A549 treated with CORT108297 at 1 μM for 4 hours (cell line): ENCODE data around the gene LRRC1. TPM values are rescaled to one million over a fixed set of nuclear protein-coding genes. Genes with fewer than 3 reads are reported as not detected.

Source experiments
- total RNA-seq: library from RNA; stranded (reverse); fragments of 200-300 nt; extraction: Qiagen RNA extraction; gene quantifications from 5 replicates; pipeline ENCODE4 v1.2.3, GENCODE V29; 2022

Gene LRRC1
- total RNA-seq, result 5.1 to 6.2 TPM (median 6.0 TPM) in 5 replicates

GRCh38 chr6:53794720-53795339 is at the start of gene LRRC1:
Gene LRRC1, plus strand, starts transcription at chr6:53795005. Its CDS starts 252 bp downstream, at chr6:53795257.

Other genes with a start within 250 kb of the LRRC1 start
- gene GCLC, start 249.9 kb upstream of the LRRC1 start, total RNA-seq, result 98.2 to 120 TPM (median 112 TPM) in 5 replicates
- gene KLHL31, start 129.2 kb upstream of the LRRC1 start, total RNA-seq, result 0.05 to 0.12 TPM (median 0.07 TPM) in 5 replicates